Bone marrow (tissue), 2 donors: ENCODE measurements around the gene CFAP65.

Source experiments
- DNase-seq, 2 donors: peaks; one replicate each; lab custom pipeline; 2025; lab: John Stamatoyannopoulos, UW

The CFAP65 gene

GRCh38 chr2:219041252-219041651 is at the start of gene CFAP65:
CFAP65 (minus strand) TSS chr2:219041516; CDS start chr2:219039048, 2,468 bp downstream.
- DNase-seq, result no peak

GRCh38 chr2:219090436-219091299 is 49.4 kb upstream of the CFAP65 start:
- no peak for DNase-seq

GRCh38 chr2:219089330-219089729 is 48.0 kb upstream of the CFAP65 start:
- DNase-seq, result no peak

- no peak for DNase-seq
Observed at GRCh38 chr2:219087848-219088247, 46.5 kb upstream of the CFAP65 start.

GRCh38 chr2:219087361-219087760 is 46.0 kb upstream of the CFAP65 start:
- no peak for DNase-seq

- DNase-seq, result no peak
Observed at GRCh38 chr2:219086196-219086595, 44.9 kb upstream of the CFAP65 start.

GRCh38 chr2:219084791-219085190 is 43.5 kb upstream of the CFAP65 start:
- no peak for DNase-seq

GRCh38 chr2:219082332-219082958 is 41.1 kb upstream of the CFAP65 start:
- no peak for DNase-seq

- peak in 1 of 2 donors; percentile 3 for DNase-seq
Observed at GRCh38 chr2:219081701-219082331, 40.5 kb upstream of the CFAP65 start.

- DNase-seq, result no peak
Observed at GRCh38 chr2:219081096-219081495, 39.8 kb upstream of the CFAP65 start.

GRCh38 chr2:219079417-219079816 is 38.1 kb upstream of the CFAP65 start:
- DNase-seq, result no peak

- DNase-seq, result no peak
Observed at GRCh38 chr2:219078951-219079350, 37.6 kb upstream of the CFAP65 start.

GRCh38 chr2:219078126-219078525 is 36.8 kb upstream of the CFAP65 start:
- no peak for DNase-seq

- no peak for DNase-seq
Observed at GRCh38 chr2:219076253-219076652, 34.9 kb upstream of the CFAP65 start.

- no peak for DNase-seq
Observed at GRCh38 chr2:219073413-219074129, 32.3 kb upstream of the CFAP65 start.

- no peak for DNase-seq
Observed at GRCh38 chr2:219072741-219073250, 31.5 kb upstream of the CFAP65 start.

GRCh38 chr2:219071131-219071816 is 30.0 kb upstream of the CFAP65 start:
- DNase-seq, result no peak

- no peak for DNase-seq
Observed at GRCh38 chr2:219065484-219065883, 24.2 kb upstream of the CFAP65 start.

- no peak for DNase-seq
Observed at GRCh38 chr2:219062081-219062480, 20.8 kb upstream of the CFAP65 start.

GRCh38 chr2:219060821-219061791 is 19.8 kb upstream of the CFAP65 start, which contains the start of gene IHH:
IHH (minus strand) TSS chr2:219060921; CDS start chr2:219060467, 454 bp downstream.
- DNase-seq, result no peak
